Smooth muscle cell of bladder (primary cell): Measurements from ENCODE around the gene THEMIS. TPM values are rescaled to one million over a fixed set of nuclear protein-coding genes. Genes with fewer than 3 reads are reported as not detected.

Experiments
- total RNA-seq: library from RNA; depleted of rRNA; stranded (reverse); fragments of >200 nt; gene quantifications from 2 replicates; pipeline ENCODE4 v1.2.3, GENCODE V29; 2014

Gene THEMIS
- total RNA-seq, result under 0.01 TPM in 1 of 2 replicates, not detected in the other

GRCh38 chr6:127900935-127901334 is at the start of gene THEMIS:
Gene THEMIS (minus strand): TSS chr6:127901058. CDS start chr6:127900932, 126 bp downstream.

